PC-9 (cell line): ENCODE results near the gene OTUD6A. TPM values are rescaled to one million over a fixed set of nuclear protein-coding genes. Genes with fewer than 3 reads are reported as not detected.

ENCODE experiments used
- BruUV-seq: library from RNA; stranded (reverse); fragments of 400-500 nt; replicated peaks from 2 replicates; lab custom pipeline; 2021; lab: Mats Ljungman, UMichigan
- CTCF ChIA-PET: fragments of 300-600 bp; sonication (Branson Sonifier 250); formaldehyde crosslinking; loops from one replicate; lab custom pipeline; 2022; ENCODE audit warnings: antibody characterized with exemption; lab: Charles Lee
- POLR2A ChIA-PET: fragments of 300-600 bp; sonication (Branson Sonifier 250); formaldehyde crosslinking; loops from one replicate; lab custom pipeline; 2022; ENCODE audit warnings: antibody characterized with exemption; ENCODE audit not compliant: unreplicated experiment; lab: Charles Lee
- DNase-seq, 2 experiments: peaks; one replicate each; pipeline versions ENCODE4 v3.0.0 to v3.0.0-alpha.2; 2015 to 2022; ENCODE audit warnings: mixed read lengths in 1 of 2
- H2AFZ ChIP-seq: fragments of 200-600 bp; sonication (generic); 2 replicates; pipeline ENCODE4 v1.8.1; 2017; ENCODE audit warnings: antibody characterized with exemption
- H3F3A ChIP-seq: fragments of 200-600 bp; sonication (generic); 2 replicates; pipeline ENCODE4 v1.8.1; 2017; ENCODE audit warnings: antibody characterized with exemption, mild to moderate bottlenecking, low read depth; ENCODE audit not compliant: insufficient read depth
- H3K27ac ChIP-seq: fragments of 200-600 bp; sonication (generic); 2 replicates; pipeline ENCODE4 v1.6.1; 2016; ENCODE audit warnings: mixed run types
- H3K27me3 ChIP-seq: fragments of 200-600 bp; sonication (generic); 2 replicates; pipeline ENCODE4 v1.6.1; 2016; ENCODE audit warnings: low read depth, mixed run types; ENCODE audit not compliant: insufficient read depth
- H3K36me3 ChIP-seq: fragments of 200-600 bp; sonication (generic); 2 replicates; pipeline ENCODE4 v1.6.1; 2016; ENCODE audit warnings: low read depth, mixed run types
- H3K4me1 ChIP-seq: fragments of 200-600 bp; sonication (generic); replicated peaks from 2 replicates; pipeline ENCODE4 v1.6.1; 2016; ENCODE audit warnings: mixed run types; ENCODE audit not compliant: insufficient read depth
- H3K4me2 ChIP-seq: fragments of 200-600 bp; sonication (generic); 2 replicates; pipeline ENCODE4 v1.6.1; 2017; ENCODE audit warnings: mixed run types
- H3K4me3 ChIP-seq: fragments of 200-600 bp; sonication (generic); 2 replicates; pipeline ENCODE4 v1.6.1; 2016; ENCODE audit warnings: mixed run types
- H3K79me2 ChIP-seq: fragments of 200-600 bp; sonication (generic); 2 replicates; pipeline ENCODE4 v1.6.1; 2017; ENCODE audit warnings: low read depth, mixed run types
- H3K9me2 ChIP-seq: fragments of 200-600 bp; sonication (generic); 2 replicates; pipeline ENCODE4 v1.8.1; 2017; ENCODE audit warnings: mild to moderate bottlenecking; ENCODE audit not compliant: insufficient read depth
- H3K9me3 ChIP-seq: fragments of 200-600 bp; sonication (generic); 2 replicates; pipeline ENCODE4 v1.8.1; 2016; ENCODE audit warnings: low read depth; ENCODE audit not compliant: insufficient read depth
- H4K20me1 ChIP-seq: fragments of 200-600 bp; sonication (generic); 2 replicates; pipeline ENCODE4 v1.8.1; 2017; ENCODE audit not compliant: insufficient read depth
- CTCF ChIP-seq: fragments of 200-600 bp; sonication (generic); conservative IDR thresholded peaks from 2 replicates; pipeline ENCODE4 v1.6.1; 2017; ENCODE audit warnings: mixed run types, antibody characterized with exemption, mild to moderate bottlenecking, moderate library complexity
- EZH2 ChIP-seq: fragments of 200-600 bp; sonication (generic); IDR thresholded peaks from 2 replicates; pipeline ENCODE4 v1.8.0; 2017; ENCODE audit warnings: antibody characterized with exemption, low read depth
- intact Hi-C: fragments of 100-400 bp; cut with micrococcal nuclease; formaldehyde crosslinking; loops from one replicate; pipeline ENCODE4 v1.10.0; 2022; ENCODE audit not compliant: unreplicated experiment
- total RNA-seq: library from RNA; stranded (reverse); gene quantifications from 2 replicates; pipeline ENCODE4 v1.2.3, GENCODE V29; 2021

OTUD6A gene
- total RNA-seq, 1 experiment from 2014 or later = not detected

- DNase-seq = no peak
- Histone ChIP-seq H3K79me2 (no peaks in the 10 kb centered on the region), H3K9me2 (no peaks in the 10 kb centered on the region), H4K20me1 (no peaks in the 10 kb centered on the region), H3K4me2 (no peak overlapping the region), H3K36me3 (no peaks in the 10 kb centered on the region), H3K27me3 (peaks cover 5% of the 10 kb centered on the region; the same call in 1 of the 2 replicates), H3K4me1 (no peaks in the 10 kb centered on the region), H3F3A (no peaks in the 10 kb centered on the region), H2AFZ (no peak overlapping the region), H3K9me3 (no peaks in the 10 kb centered on the region), H3K4me3 (no peak overlapping the region), H3K27ac (no peak overlapping the region)
- ChIA-PET CTCF (no interaction called here), POLR2A (no interaction called here)
- intact Hi-C loops = no loop called here
- no TSS peak for BruUV-seq
- TF ChIP-seq CTCF (no peak), EZH2 (no peak)
These were observed 12.9 kb upstream of the OTUD6A start for GRCh38 chrX:70049406-70049805.

- no peaks in the 10 kb centered on the region for H3K9me2 ChIP-seq
- H3K27ac ChIP-seq = no peak within 1 kb of the TSS
- H3K79me2 ChIP-seq = no peaks in the 10 kb centered on the region
- no peaks in the 10 kb centered on the region for H3K4me1 ChIP-seq
- H3K27me3 ChIP-seq = peaks cover 5% of the 10 kb centered on the region; the same call in 1 of the 2 replicates
- no peak within 1 kb of the TSS for H2AFZ ChIP-seq
- ChIA-PET POLR2A (no interaction called here), CTCF (no interaction called here)
- TF ChIP-seq EZH2 (no peak), CTCF (no peak)
- H3F3A ChIP-seq = no peaks in the 10 kb centered on the region
- intact Hi-C loops = no loop called here
- no peak for DNase-seq
- H3K4me2 ChIP-seq = no peak within 1 kb of the TSS
- no peaks in the 10 kb centered on the region for H3K36me3 ChIP-seq
- no TSS peak for BruUV-seq
- no peaks in the 10 kb centered on the region for H3K9me3 ChIP-seq
- no peak within 1 kb of the TSS for H3K4me3 ChIP-seq
- no peaks in the 10 kb centered on the region for H4K20me1 ChIP-seq
These were observed 12.3 kb upstream of the OTUD6A start, which contains the start of gene AWAT2 for GRCh38 chrX:70049925-70050324. AWAT2 (minus strand) TSS chrX:70049938; CDS start chrX:70049932, 6 bp downstream.

- Histone ChIP-seq H3K9me3 (no peaks in the 10 kb centered on the region), H3K27ac (no peak overlapping the region), H4K20me1 (no peaks in the 10 kb centered on the region), H3K79me2 (no peaks in the 10 kb centered on the region), H2AFZ (no peak overlapping the region), H3F3A (no peaks in the 10 kb centered on the region), H3K27me3 (peaks cover 5% of the 10 kb centered on the region; the same call in 1 of the 2 replicates), H3K9me2 (no peaks in the 10 kb centered on the region), H3K4me2 (no peak overlapping the region), H3K36me3 (no peaks in the 10 kb centered on the region), H3K4me3 (no peak overlapping the region), H3K4me1 (no peaks in the 10 kb centered on the region)
- intact Hi-C loops = no loop called here
- DNase-seq = no peak
- ChIA-PET POLR2A (no interaction called here), CTCF (no interaction called here)
- no TSS peak for BruUV-seq
- TF ChIP-seq CTCF = no peak
- no peak for TF ChIP-seq EZH2
These were observed 9.2 kb upstream of the OTUD6A start for GRCh38 chrX:70052895-70053615.
